Amniotic epithelial cell (primary cell): ENCODE measurements around the gene ATG13.
"Not testable (repeated sequence)": the region's sequence is repeated elsewhere in the genome, so short reads cannot be mapped to it uniquely, and the experiment has no call there.

ENCODE experiments used
- DNase-seq: peaks from one replicate; pipeline ENCODE4 v3.0.0-alpha.2; 2010; ENCODE audit warnings: low read depth

ATG13 gene

DNA sequence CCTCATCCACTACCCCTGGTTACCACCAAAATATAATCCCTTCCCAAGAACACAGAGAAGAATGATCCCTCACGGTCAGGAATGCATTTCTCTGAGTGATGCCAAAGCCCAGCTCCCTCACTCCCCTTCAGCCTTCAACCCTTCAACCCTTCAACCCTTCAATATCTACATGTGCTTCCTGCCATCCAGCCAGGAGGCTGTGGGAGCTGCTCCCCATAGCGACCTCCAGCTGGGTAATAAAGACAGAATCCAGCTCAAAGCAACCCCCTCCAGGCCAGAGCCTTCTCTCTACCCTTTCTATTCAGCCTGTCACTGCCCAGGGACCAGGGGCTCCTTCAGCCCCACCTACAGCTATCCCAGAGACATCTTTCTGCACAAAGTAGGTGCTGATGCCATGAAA, 80.4 kb downstream of the ATG13 start:
- no peak for DNase-seq

DNA sequence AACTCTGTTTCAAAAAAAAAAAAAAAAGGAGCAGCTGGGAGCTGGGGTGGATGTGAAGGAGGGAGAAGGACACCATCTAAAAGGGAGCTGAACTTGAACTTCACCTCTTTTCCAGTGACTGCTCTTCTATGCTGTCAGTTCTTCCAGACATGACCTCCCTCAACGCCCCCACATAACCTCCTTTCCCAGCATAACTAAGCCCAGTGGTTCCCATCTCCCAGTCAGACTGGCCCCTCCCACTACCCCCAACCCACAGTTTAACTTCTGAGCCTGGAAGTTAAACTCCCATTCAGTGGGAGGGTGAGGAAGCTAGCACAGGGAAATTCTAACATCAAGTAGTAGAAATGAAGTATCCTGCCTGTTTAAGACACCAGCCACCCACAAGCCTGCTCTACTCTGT, 81.2 kb downstream of the ATG13 start:
- DNase-seq: peak; percentile 66

DNA sequence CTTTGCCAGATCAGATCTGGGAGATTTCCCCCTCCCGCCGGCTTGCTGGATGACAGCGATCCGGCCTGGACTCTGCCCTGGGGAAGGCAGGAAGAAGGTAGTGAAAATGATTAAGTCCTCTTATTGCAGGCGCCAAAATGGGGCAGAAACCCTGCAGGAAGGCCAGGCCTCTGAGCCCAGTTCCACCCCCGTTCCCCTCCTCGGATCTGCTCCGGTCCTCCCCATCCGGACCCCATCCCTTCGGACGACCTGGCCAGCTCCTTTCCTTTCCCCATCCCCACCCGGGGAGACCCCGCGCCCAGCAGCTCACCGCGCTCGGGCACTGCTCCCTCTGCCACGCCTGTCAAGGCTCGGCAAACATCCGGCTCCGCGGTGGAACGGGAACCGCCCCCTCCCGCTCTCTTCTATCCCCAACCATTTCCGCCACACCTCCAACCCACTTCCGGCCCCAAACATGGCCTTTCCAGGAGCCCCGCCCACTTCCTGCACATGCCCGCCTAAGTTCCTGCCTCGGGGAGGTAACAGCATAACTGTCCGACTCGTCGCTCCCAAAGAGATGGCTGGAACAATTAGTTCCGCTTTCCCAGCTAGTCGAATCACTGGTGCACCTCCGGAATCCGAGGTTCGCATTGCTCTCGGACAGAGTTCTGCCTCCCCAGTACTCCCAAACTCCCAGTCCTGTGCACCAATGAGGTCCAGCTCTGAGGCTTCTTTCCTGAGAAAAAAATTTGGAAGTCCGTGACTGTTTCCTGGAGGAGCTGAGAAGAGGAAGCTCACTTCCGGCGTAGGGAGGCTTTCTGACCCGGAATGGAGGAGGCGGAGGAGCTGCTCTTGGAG, 83.1 kb downstream of the ATG13 start, which contains the start of the genes ARHGAP1 and ZNF408:
ARHGAP1 (minus strand) TSS at position 379 of the 837 bp plus-strand sequence. CDS start 4,512 bp downstream, outside the sequence.
ZNF408 (plus strand) TSS at position 791 of the 837 bp plus-strand sequence; CDS start at position 808, 17 bp downstream.
- peak; percentile 98 for DNase-seq

DNA sequence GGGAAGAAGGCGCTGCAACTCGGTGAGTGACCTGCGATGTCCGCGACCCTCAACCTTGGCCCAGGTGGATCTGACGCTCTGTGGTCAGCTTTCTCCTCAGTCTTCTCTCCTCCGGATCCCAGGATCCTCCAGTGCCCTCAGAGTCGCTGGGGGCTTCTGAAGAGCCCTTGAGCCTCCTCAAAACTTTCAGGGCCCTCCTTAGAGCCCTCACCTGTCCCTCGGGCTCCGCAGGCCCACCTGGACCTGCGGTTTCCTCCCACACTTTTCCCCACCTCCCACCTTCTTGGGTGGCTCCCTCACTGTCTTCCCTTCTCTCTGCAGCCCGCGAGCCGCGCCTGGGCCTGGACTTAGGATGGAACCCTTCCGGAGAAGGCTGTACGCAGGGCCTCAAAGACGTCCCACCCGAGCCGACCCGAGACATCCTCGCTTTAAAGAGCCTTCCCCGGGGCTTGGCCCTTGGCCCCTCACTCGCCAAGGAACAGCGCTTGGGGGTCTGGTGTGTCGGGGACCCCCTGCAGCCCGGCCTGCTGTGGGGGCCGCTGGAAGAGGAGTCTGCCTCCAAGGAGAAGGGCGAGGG, 83.8 kb downstream of the ATG13 start:
- no peak for DNase-seq

DNA sequence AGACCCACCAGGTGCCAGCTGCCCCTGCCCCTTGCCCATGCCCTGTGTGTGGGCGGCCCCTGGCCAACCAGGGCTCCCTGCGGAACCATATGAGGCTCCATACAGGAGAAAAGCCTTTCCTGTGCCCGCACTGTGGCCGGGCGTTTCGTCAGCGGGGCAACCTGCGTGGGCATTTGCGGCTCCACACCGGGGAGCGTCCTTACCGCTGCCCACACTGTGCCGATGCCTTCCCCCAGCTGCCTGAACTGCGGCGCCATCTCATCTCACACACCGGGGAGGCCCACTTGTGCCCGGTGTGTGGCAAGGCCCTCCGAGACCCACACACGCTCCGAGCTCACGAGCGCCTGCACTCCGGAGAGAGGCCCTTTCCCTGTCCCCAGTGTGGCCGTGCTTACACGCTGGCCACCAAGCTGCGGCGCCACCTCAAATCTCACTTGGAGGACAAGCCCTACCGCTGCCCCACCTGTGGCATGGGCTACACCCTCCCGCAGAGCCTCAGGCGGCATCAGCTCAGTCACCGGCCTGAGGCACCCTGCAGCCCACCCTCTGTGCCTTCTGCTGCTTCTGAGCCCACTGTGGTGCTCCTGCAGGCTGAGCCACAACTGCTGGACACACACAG, 87.8 kb downstream of the ATG13 start:
- no peak for DNase-seq

DNA sequence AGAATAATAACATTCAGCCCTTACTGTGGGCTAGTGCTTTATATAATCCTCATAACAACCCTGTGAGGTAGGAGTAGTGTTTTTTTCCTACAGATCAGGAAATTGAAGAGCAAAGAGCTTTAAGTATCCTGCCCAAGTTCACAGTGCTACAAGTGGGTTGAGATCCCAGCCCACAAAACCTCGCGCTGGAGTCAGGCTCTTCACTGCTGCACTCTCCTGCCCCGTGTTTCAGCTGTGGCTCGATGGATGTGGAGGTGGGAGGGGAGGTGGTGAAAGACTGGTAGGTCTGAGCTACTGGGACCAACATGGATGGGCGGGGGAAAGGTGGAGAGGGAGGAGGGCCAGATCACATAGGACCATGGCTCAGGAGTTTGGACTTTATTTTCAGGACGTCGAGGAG, 89.5 kb downstream of the ATG13 start:
- no peak for DNase-seq

DNA sequence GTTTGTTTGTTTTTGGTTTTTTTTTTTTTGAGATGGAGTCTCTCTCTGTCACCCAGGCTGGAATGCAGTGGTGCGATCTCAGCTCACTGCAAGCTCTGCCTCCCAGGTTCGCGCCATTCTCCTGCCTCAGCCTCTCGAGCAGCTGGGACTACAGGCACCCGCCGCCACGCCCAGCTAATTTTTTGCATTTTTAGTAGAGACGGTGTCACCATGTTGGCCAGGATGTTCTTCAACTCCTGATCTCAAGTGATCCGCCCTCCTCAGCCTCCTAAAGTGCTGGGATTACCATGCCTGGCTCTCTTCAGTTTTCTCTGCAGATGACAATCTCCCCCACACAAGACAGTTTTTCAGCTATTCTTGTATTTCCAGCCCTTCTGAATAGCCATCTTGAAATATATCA, 92.0 kb downstream of the ATG13 start:
- DNase-seq: not testable (repeated sequence)

DNA sequence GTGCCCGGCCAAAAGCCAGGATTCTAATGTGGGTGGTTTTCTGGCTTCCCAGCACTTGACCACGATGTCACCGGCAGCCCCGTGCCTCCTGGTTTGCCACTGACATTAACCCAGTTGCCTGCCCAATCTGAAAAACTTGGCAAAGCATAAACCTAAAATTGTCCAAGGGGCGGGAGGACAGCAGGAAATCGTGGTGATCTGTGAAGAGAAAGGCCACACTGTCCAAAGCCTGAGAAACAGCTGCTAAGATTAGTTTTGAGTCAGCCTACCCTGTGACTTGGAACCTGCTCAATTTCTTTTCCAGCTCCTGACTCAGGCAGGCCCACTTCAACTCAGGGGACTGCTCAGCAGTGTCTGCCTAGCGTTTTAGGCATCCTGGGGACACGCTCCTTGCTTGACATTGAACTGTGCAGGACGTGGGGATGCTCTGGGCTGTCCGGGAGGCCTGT, 93.5 kb downstream of the ATG13 start:
- peak; percentile 88 for DNase-seq

DNA sequence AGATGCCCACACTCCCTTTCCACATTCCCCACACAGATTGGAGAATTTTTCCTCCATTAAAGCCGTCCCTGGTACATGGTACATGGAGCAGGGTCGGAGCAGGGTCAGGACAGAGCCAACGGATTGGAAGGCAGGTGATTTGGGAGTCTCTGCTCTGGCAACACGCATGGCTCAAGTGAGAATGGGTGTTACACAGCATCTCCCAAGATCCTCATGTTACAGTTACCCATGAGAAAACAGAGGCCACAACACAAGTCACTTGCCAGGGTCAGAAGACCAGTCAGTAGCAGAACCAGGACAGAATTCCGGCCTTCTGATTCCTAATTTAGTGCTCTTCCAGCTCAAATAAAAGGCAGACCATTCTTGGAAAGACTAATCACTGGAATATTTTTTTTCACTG, 94.0 kb downstream of the ATG13 start:
- peak; percentile 21 for DNase-seq

DNA sequence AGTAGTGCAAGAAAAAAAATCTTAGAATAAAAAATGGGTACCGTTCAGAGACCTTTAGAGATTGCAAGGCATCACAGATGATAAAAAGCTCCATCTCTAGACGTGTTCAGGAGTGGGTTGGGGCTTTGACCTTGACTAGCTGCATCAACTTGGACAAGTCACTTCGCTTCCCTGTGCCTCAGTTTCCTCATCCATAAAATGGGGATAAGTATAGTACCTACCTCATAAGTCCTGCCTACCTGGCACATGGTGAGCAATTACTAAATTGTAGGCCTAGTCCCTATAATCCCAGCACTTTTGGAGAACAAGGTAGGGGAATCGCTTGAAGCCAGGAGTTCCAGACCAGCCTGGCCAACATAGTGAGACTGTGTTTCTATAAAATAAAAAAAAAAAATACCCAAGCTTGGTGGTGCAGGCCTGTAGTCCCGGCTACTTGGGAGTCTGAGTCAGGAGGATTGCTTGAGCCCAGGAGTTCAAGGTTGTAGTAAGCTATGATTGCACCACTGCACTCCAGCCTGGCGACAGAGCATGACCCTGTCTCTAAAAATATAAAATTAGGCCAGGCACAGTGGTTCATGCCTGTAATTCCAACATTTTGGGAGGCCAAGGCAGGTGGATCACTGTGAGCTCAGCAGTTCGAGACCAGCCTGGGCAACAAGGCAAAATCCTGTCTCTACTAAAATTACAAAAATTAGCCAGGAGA, 95.7 kb downstream of the ATG13 start:
- no peak for DNase-seq

DNA sequence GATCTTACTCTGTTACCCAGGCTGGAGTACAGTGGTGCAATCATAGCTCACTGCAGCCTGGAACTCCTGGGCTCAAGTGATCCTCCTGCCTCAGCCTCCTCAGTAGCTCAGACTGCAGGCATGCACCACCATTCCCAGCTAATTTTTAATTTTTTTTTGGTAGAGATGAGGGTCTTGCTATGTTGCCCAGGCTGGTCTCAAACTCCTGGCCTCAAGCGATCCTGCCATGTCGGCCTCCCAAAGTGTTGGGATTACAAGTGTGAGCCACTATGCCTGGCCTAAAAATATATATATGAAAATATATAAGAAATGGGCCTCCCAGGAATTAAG, 100.4 kb downstream of the ATG13 start:
- not testable (repeated sequence) for DNase-seq

DNA sequence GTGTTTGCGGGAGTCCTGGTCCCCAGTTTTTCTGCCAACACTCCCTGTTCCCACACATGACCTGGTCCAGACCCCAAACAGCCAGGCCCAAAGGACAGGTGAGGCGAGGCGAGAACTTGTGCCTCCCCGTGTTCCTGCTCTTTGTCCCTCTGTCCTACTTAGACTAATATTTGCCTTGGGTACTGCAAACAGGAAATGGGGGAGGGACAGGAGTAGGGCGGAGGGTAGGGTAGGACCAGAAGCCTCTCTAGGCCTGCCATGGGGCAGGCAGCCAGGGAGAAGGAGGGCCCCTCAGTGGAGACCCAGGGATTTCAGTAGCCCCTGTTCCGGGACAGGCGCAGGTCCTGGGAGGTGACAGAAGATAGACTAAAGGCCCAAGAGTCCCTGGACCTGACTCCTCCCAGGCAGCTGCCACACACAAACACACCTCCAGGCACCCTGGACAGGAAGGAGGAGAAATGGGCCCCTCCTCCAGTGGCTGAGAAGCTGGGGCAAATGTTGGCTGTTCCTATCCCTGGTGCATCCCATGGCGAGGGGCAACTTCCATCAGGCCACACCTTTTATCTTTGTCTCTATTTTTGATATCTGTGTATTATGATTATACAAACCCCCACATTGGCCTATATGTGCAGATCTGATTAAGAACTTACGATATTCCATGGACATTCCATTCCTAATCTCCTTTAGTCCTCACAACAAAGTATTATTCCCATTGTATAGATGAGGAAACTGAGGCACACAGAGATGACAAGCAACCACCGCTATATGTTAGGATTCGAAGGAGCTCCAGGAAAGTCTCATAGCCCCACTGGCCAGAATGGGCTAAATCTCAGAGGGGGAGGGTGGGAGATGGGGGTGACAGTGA, 101.0 kb downstream of the ATG13 start:
- DNase-seq: no peak

DNA sequence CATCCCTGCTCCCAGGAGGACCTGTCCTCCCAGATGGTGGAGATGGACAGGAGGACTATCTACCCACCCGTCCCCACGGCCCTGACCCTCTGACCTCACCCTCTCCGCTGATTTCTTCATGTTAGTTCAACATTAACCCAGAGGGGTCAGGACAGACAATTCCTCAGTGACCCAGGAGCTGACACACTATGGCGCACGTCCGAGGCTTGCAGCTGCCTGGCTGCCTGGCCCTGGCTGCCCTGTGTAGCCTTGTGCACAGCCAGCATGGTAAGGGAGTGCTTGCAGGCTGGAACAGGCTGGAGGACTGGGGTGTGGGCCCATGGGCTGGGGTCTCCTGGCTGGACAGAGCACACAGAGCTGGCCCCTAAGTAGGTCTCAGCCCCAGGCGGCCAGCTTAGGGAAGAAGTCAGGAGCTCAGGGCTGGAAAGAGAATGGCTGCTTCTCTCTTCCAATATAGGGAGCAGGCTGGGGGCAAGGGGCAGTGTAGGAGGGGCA, 101.7 kb downstream of the ATG13 start, which contains the start of gene F2:
F2 (plus strand) TSS at position 166 of the 495 bp plus-strand sequence; CDS start at position 189, 23 bp downstream.
- DNase-seq: no peak

DNA sequence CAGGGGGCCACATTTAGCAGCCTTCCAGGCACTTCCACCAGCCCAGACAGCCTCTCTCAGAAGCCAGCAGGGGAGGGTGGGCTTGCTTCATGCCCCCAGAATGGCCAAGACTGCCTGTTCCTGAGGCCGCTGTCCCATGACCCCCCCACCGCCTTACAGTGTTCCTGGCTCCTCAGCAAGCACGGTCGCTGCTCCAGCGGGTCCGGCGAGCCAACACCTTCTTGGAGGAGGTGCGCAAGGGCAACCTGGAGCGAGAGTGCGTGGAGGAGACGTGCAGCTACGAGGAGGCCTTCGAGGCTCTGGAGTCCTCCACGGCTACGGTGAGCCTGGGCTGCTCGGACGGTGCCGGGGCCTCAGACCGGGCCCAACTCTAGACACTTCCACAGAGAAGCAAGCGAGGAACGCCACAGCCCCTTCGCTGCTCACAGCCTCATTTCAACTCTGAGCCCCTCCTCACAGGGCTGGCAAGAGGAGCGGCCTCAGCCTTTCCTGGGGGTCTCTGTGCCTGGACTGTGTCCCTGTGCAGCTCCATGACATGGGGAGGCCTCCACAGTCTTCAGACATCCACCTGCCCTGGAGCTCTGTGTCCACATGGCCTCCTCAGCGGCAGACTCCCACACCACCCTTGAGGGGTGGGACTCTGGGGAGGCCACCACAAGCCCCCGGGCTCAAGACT, 102.3 kb downstream of the ATG13 start:
- no peak for DNase-seq

DNA sequence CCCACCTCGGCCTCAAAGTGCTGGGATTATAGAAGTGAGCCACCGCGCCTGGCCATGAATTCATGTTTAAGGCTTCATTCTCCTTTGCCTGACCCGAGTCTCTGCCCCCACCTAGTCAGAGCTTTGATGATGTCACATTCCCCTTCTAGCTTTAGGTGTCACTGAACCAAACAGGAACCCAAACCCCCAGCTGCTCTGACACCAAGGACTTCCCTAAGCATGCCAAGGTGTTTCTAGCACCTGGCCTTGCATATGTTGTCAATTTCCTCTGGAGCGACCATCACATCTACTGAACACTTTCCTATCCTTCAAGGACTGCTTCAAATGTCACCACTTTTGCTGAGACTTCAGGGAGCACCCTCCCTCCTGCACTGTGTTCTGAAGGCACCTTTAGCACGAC, 103.9 kb downstream of the ATG13 start:
- DNase-seq: no peak

DNA sequence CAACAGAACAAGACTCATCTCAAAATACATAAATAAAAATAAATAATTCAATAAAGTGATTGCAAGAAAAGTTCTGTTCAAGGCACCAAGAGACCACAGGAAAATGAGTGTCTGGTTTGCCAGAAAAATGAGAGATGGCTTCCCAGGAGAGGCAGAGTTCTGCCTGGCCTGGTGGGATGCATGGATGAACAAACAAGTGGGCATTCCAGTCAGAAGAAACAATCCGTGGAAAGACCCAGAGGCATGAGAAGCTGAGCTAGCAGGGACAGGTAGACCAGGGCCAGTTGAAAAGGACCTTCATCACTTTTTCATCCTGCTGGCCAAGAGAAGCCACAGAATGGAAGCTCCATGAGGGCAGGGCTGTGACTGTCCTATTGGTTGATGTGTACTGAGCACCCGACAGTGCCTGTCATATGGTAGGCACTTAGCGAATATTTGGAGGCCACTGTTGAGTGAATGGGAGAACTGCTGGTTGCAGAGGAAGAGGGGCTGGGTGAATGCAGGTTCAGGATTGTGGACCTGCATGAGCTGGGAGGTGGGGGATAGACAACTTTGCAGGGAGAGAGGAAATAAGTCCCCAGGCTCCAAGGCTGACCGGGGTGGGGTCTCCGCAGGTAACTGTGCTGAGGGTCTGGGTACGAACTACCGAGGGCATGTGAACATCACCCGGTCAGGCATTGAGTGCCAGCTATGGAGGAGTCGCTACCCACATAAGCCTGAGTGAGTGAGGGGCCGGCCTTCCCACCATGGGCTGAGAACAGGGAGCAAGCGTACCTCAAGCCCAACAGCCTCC, 105.4 kb downstream of the ATG13 start:
- no peak for DNase-seq

DNA sequence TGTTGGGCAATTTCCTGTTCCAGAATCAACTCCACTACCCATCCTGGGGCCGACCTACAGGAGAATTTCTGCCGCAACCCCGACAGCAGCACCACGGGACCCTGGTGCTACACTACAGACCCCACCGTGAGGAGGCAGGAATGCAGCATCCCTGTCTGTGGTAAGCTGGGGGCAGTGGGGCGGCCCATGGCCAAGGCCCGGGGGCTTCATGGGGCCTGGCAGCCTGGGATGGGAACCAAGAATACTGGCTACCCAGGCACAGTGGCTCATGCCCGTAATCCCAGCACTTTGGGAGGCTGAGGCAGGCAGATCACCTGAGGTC, 106.0 kb downstream of the ATG13 start:
- DNase-seq: no peak

DNA sequence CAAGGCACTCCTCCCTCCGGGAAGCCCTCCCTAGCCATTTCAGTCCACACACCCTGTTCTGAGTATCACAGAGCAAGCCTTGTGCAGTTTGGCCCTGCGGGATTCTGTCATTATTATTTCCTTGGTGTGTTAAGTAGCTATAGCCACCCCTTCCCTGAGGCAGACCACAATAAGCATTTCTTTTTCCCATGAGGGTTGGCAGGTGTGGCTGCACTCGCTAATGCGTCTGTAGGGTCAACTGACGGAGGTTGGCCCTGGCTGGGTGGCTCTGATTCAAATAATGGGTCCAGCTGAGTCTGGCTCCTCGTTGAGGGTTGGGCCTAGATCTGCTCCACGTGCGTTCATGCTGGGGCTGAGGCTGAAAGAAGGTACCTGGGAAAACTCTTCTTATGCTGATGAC, 106.7 kb downstream of the ATG13 start:
- DNase-seq: no peak
